ENCODE data around the gene FAM228B. TPM values are rescaled to one million over a fixed set of nuclear protein-coding genes. Genes with fewer than 3 reads are reported as not detected.
"Not testable (repeated sequence)": the region's sequence is repeated elsewhere in the genome, so short reads cannot be mapped to it uniquely, and the experiment has no call there.

The FAM228B gene
- total RNA-seq, 1 donor from 2014 or later: 12.9 TPM

DNA sequence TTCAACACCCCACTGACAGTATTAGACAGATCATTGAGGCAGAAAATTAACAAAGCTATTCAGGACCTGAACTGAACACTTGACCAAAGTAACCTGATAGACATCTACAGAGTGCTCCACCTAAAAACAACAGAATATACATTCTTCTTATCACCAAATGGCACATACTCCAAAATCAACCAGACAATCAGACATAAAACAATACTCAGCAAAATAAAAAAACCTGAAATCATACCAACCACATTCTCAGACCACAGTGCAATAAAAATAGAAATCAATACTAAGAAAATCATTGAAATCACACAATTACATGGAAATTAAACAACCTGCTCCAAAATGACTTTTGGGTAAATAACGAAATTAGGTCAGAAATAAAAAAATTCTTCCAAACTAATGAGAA is 15.9 kb upstream of the FAM228B start:
- TF ChIP-seq, protein P1, sequence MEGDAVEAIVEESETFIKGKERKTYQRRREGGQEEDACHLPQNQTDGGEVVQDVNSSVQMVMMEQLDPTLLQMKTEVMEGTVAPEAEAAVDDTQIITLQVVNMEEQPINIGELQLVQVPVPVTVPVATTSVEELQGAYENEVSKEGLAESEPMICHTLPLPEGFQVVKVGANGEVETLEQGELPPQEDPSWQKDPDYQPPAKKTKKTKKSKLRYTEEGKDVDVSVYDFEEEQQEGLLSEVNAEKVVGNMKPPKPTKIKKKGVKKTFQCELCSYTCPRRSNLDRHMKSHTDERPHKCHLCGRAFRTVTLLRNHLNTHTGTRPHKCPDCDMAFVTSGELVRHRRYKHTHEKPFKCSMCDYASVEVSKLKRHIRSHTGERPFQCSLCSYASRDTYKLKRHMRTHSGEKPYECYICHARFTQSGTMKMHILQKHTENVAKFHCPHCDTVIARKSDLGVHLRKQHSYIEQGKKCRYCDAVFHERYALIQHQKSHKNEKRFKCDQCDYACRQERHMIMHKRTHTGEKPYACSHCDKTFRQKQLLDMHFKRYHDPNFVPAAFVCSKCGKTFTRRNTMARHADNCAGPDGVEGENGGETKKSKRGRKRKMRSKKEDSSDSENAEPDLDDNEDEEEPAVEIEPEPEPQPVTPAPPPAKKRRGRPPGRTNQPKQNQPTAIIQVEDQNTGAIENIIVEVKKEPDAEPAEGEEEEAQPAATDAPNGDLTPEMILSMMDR (IDR thresholded peaks at IDR 0.05; ENCODE audit: insufficient read depth, low read length, poor library complexity, severe bottlenecking): no peak
- Histone ChIP-seq H3K27me3 (ENCODE audit: control insufficient read depth, insufficient read depth, low read length) (no peaks in the 10 kb centered on the region), H3K36me3 (ENCODE audit: control insufficient read depth, insufficient read depth, low read length) (no peaks in the 10 kb centered on the region), H3K4me3 (ENCODE audit: low read depth, low read length) (no peak overlapping the region)
- no peak for DNase-seq (ENCODE audit: low read depth)

DNA sequence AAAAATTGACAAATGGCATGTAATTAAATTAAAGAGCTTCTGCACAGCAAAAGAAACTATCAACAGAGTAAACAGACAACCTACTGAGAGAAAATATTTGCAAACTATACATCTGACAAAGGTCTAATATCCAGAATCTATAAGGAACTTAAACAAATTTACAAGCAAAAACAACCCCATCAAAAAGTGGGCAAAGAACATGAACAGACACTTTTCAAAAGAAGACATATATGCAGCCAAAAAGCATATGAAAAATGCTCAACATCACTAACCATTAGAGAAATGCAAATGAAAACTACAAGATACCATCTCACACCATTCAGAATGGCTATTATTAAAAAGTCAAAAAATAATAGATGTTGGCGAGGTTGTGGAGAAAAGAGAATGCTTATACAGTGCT is 13.8 kb upstream of the FAM228B start:
- H3K36me3 ChIP-seq (ENCODE audit: control insufficient read depth, insufficient read depth, low read length); H3K4me3 ChIP-seq (ENCODE audit: low read depth, low read length); DNase-seq (ENCODE audit: low read depth); H3K27me3 ChIP-seq (ENCODE audit: control insufficient read depth, insufficient read depth, low read length): not testable (repeated sequence)

DNA sequence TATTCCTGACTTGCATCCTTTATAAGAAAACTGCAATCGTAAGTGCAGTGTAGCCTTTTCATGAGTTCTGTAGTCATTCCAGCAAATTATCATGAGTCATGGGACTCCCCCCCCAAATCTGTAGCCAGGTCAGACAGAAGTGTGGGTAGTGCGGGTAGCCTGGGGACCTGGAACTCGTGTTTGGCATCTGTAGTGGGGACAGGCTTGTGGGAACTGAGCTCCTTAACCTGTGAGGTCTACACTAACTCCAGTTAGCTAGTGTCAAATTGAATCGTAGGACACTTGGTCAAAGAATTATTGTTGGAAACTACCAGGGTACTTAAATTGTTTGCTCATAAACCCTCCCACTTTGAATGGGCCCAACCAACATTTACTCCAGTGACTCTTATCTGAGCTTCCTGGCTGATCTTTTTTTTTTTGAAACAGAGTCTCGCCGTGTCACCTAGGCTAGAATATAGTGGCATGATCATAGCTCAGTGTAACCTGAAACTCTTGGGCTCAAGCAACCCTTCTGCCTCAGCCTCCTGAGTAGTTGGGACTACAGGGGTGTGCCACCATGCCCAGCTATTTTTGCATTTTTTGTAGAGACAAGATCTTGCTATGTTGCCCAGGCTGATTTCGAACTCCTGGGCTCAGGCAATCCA is 12.5 kb upstream of the FAM228B start:
- Histone ChIP-seq H3K27me3 (ENCODE audit: control insufficient read depth, insufficient read depth, low read length) (no peaks in the 10 kb centered on the region), H3K36me3 (ENCODE audit: control insufficient read depth, insufficient read depth, low read length) (no peaks in the 10 kb centered on the region), H3K4me3 (ENCODE audit: low read depth, low read length) (no peak overlapping the region)
- TF ChIP-seq, protein P1 (IDR thresholded peaks at IDR 0.05; ENCODE audit: insufficient read depth, low read length, poor library complexity, severe bottlenecking): no peak
- DNase-seq (ENCODE audit: low read depth): no peak

DNA sequence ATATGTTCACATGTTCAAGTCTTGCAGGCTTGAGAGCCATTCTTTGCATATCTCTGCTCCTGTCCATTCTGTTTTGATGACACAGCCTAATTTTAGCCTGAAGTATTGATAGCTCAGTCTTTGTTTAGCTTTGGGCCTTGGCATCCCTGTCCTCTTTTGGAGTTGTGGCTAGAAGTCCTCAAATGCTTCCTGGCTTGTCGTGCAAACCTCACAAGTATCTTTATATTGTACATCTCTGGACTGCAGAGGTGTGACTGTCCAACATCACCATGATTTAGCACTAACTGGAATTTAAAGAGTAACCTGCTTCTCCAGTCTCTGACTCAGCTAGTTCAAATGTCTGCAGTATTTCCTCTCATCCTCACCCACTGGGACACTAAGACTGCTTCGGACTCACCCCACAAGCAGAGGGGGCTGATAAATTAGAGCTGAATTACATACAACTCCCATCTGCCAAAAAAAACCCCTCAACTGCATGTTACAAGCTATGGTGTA is 11.8 kb upstream of the FAM228B start:
- DNase-seq (ENCODE audit: low read depth): no peak
- TF ChIP-seq, protein P1 (IDR thresholded peaks at IDR 0.05; ENCODE audit: insufficient read depth, low read length, poor library complexity, severe bottlenecking): no peak
- Histone ChIP-seq H3K36me3 (ENCODE audit: control insufficient read depth, insufficient read depth, low read length) (no peaks in the 10 kb centered on the region), H3K27me3 (ENCODE audit: control insufficient read depth, insufficient read depth, low read length) (no peaks in the 10 kb centered on the region), H3K4me3 (ENCODE audit: low read depth, low read length) (no peak overlapping the region)

DNA sequence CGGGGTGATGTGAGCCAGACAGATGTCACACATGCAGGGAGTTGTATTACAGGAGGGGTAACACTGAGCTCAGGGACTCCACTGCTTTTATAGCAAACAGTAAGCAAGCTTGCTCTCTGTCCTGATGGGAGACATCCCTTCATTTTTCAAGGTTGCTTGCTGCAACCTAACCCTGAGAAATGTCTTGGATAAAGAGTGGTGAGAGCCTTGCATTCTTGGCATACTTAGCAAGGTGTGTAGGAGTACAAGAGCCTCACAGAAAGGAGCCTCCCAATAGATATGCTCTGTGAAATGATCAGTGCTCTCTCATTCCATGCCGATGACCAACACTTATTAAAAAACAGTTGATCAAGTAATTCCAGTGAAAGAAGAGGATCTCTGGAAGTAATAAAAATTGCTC is 8.2 kb upstream of the FAM228B start:
- Histone ChIP-seq H3K4me3 (ENCODE audit: low read depth, low read length) (no peak overlapping the region), H3K27me3 (ENCODE audit: control insufficient read depth, insufficient read depth, low read length) (no peaks in the 10 kb centered on the region), H3K36me3 (ENCODE audit: control insufficient read depth, insufficient read depth, low read length) (no peaks in the 10 kb centered on the region)
- TF ChIP-seq, protein P1 (IDR thresholded peaks at IDR 0.05; ENCODE audit: insufficient read depth, low read length, poor library complexity, severe bottlenecking): no peak
- DNase-seq (ENCODE audit: low read depth): no peak

DNA sequence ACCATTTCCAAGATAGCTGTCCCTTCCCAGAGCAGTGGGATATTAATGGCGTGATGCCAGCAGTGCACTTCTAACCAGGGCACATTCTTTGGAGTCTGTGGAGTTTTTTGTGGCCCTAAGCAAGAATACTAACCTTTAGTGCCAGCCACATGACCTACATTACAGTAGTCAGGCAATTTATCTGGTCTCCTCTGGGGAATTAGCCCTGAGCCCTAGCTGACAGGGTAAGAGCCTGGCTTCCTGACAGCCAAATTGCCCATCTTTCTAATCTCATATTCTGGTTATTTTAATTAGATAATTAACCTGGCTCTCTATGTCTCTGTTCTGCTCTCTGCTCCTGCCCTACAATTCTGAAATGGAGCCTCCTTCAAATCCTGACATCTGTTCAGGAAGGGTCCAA is 5.4 kb upstream of the FAM228B start:
- TF ChIP-seq, protein P1 (IDR thresholded peaks at IDR 0.05; ENCODE audit: insufficient read depth, low read length, poor library complexity, severe bottlenecking): no peak
- Histone ChIP-seq H3K36me3 (ENCODE audit: control insufficient read depth, insufficient read depth, low read length) (no peaks in the 10 kb centered on the region), H3K27me3 (ENCODE audit: control insufficient read depth, insufficient read depth, low read length) (no peaks in the 10 kb centered on the region), H3K4me3 (ENCODE audit: low read depth, low read length) (no peak overlapping the region)
- no peak for DNase-seq (ENCODE audit: low read depth)

All from kidney epithelial cell (primary cell).